ENCODE measurements around the gene CA10. TPM values are rescaled to one million over a fixed set of nuclear protein-coding genes. Genes with fewer than 3 reads are reported as not detected.

The CA10 gene
- polyA plus RNA-seq, 1 donor (not counting 4 experiments of a cell fraction or from before 2014, with no cell fraction given), result 2.9 TPM

DNA sequence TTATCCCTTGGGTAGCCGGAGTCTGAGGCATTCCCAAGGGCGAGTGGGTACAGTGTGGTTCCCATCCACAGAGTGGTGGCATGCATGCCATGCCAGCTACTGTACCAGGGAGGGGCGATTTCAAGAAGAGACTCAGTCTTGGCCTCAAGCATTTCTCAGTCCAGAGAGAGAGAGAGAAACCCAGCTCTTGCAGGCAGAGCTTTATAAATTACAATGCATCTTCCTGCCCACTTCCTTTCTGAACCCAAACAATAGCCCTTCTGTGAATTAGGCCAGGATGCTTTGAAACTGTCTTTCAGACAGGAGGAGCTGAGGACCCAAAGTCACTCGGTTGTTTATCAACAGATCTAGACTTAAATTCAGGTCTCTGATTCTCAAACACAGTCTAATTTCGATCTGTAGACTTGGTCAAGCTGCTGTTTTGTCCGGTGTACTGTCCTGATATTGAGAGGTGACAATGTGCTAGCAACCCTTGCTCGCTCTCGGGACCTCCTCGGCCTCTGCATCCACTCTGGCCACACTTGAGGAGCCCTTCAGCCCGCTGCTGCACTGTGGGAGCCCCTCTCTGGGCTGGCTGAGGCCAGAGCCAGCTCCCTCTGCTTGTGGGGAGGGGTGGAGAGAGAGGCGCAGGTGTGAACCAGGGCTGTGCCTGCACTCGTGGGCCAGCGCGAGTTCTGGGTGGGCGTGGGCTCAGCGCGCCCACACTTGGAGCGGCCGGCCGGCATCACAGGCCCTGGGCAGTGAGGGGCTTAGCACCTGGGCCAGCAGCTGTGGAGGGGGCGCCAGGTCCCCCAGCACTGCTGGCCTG is 490.2 kb downstream of the CA10 start:
- Histone ChIP-seq H2AFZ (ENCODE audit: control insufficient read depth, low read length) (no peak overlapping the region), H3K9me1 (ENCODE audit: control insufficient read depth, extremely low read depth, insufficient read depth, low read length) (no peaks in the 10 kb centered on the region), H3K79me2 (ENCODE audit: control insufficient read depth, insufficient read depth, low read length) (no peaks in the 10 kb centered on the region), H3K27me3 (ENCODE audit: control insufficient read depth, extremely low read depth, insufficient read depth, low read length) (no peaks in the 10 kb centered on the region), H4K20me1 (ENCODE audit: control insufficient read depth, extremely low read depth, insufficient read depth, low read length) (no peaks in the 10 kb centered on the region), H3K9ac (ENCODE audit: control insufficient read depth, extremely low read depth, insufficient read depth, low read length) (no peak overlapping the region), H3K36me3 (ENCODE audit: control insufficient read depth in 2 of 2, extremely low read depth in 1 of 2, insufficient read depth in 2 of 2, low read length in 2 of 2) (no peaks in the 10 kb centered on the region), H3K4me3 (ENCODE audit: control insufficient read depth in 2 of 3, extremely low read depth in 1 of 3, insufficient read depth in 2 of 3, low read depth in 1 of 3, low read length in 3 of 3) (no peak overlapping the region), H3K4me1 (ENCODE audit: control insufficient read depth, extremely low read depth, insufficient read depth, low read length) (peaks cover 2% of the 10 kb centered on the region), H3K27ac (ENCODE audit: control insufficient read depth, insufficient read depth, low read length) (no peak overlapping the region), H3K4me2 (ENCODE audit: control insufficient read depth, extremely low read depth, insufficient read depth, low read depth, low read length) (no peak overlapping the region), H3K9me3 (ENCODE audit: control insufficient read depth, low read depth, low read length) (no peaks in the 10 kb centered on the region)
- FAIRE-seq (peak; percentile 5), DNase-seq (ENCODE audit: low read depth, low spot score) (no peak)
- dilution Hi-C loops (cut with MboI; ENCODE audit: extremely low pct_ligation_motif_present, low sequenced_read_pairs), result no loop called here
- no peak for TF ChIP-seq CTCF (optimal IDR thresholded peaks at IDR 0.05 in 1 of 3, IDR thresholded peaks at IDR 0.05 in 1 of 3, conservative IDR thresholded peaks at IDR 0.05 in 1 of 3; ENCODE audit: extremely low read depth in 1 of 3, insufficient read depth in 2 of 3, low read length in 3 of 3)
- no peak for TF ChIP-seq EZH2 (IDR thresholded peaks at IDR 0.05; ENCODE audit: low read length)

- Histone ChIP-seq H3K79me2 (ENCODE audit: control insufficient read depth, insufficient read depth, low read length) (no peaks in the 10 kb centered on the region), H3K36me3 (ENCODE audit: control insufficient read depth in 2 of 2, extremely low read depth in 1 of 2, insufficient read depth in 2 of 2, low read length in 2 of 2) (no peaks in the 10 kb centered on the region), H3K4me3 (ENCODE audit: control insufficient read depth in 2 of 3, extremely low read depth in 1 of 3, insufficient read depth in 2 of 3, low read depth in 1 of 3, low read length in 3 of 3) (no peak overlapping the region), H3K4me1 (ENCODE audit: control insufficient read depth, extremely low read depth, insufficient read depth, low read length) (peaks cover 2% of the 10 kb centered on the region), H3K9me1 (ENCODE audit: control insufficient read depth, extremely low read depth, insufficient read depth, low read length) (no peaks in the 10 kb centered on the region), H3K4me2 (ENCODE audit: control insufficient read depth, extremely low read depth, insufficient read depth, low read depth, low read length) (no peak overlapping the region), H4K20me1 (ENCODE audit: control insufficient read depth, extremely low read depth, insufficient read depth, low read length) (no peaks in the 10 kb centered on the region), H2AFZ (ENCODE audit: control insufficient read depth, low read length) (no peak overlapping the region), H3K27ac (ENCODE audit: control insufficient read depth, insufficient read depth, low read length) (no peak overlapping the region), H3K9ac (ENCODE audit: control insufficient read depth, extremely low read depth, insufficient read depth, low read length) (no peak overlapping the region), H3K9me3 (ENCODE audit: control insufficient read depth, low read depth, low read length) (no peaks in the 10 kb centered on the region), H3K27me3 (ENCODE audit: control insufficient read depth, extremely low read depth, insufficient read depth, low read length) (no peaks in the 10 kb centered on the region)
- dilution Hi-C loops (cut with MboI; ENCODE audit: extremely low pct_ligation_motif_present, low sequenced_read_pairs), result no loop called here
- FAIRE-seq, result no peak
- TF ChIP-seq CTCF (optimal IDR thresholded peaks at IDR 0.05 in 1 of 3, IDR thresholded peaks at IDR 0.05 in 1 of 3, conservative IDR thresholded peaks at IDR 0.05 in 1 of 3; ENCODE audit: extremely low read depth in 1 of 3, insufficient read depth in 2 of 3, low read length in 3 of 3) (no peak), EZH2 (IDR thresholded peaks at IDR 0.05; ENCODE audit: low read length) (no peak)
- DNase-seq (ENCODE audit: low read depth, low spot score), result no peak
Measured at GRCh38 chr17:51667706-51668083, 490.8 kb downstream of the CA10 start.

All from keratinocyte (primary cell).